GM13976 (cell line): ENCODE measurements around the gene TSR1.

Source experiments
- DNase-seq: peaks from one replicate; pipeline ENCODE4 v3.0.0; 2012; ENCODE audit warnings: low spot score
- in situ Hi-C: fragments of 300-500 bp; cut with MboI; formaldehyde crosslinking; loops from one replicate; pipeline ENCODE4 v1.12.0; 2022; ENCODE audit warnings: low sequenced_read_pairs, mixed read lengths, inconsistent platforms; ENCODE audit not compliant: unreplicated experiment
- TF ChIP-seq, protein P1 (sequence below): IDR thresholded peaks from 2 replicates; pipeline ENCODE4 v1.5.1; 2012; ENCODE audit warnings: borderline replicate concordance, mild to moderate bottlenecking; ENCODE audit not compliant: insufficient read depth; ENCODE audit errors: extremely low read depth, missing control alignments, control extremely low read depth

Gene TSR1

DNA sequence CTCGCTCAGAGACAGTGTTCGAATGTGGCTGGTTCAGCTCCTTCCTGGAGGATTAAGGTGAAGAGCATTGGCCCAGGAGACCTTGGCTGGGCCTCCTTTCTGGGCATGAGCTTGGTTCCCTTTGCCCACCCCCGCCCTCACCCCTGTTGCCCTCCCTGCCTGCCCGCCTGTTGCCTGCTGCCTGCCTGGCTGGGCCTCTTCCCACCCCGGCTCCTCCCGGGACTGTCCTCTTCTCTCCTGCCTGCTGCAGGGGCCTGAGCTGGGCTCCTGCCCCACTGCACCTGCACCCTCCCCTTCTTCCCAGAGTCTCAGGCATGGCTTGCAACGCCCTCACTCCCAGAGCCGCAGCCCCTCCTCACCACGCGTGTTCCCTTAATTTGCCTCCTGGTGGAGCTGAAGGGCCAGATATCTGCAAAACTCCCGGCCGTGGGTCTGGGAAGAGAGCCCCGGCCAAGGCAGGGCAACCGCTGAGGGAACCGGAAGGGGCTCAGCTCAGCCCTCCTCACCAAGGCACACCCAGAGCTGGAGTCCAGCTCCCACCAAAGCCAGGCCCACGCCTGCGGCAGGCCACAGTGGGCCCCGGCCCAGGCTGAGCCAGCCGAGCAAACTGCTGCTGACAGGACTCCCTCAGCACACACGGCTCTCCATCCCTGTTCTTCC lies 33.4 kb upstream of the TSR1 start:
- DNase-seq = no peak
- TF ChIP-seq, protein P1, sequence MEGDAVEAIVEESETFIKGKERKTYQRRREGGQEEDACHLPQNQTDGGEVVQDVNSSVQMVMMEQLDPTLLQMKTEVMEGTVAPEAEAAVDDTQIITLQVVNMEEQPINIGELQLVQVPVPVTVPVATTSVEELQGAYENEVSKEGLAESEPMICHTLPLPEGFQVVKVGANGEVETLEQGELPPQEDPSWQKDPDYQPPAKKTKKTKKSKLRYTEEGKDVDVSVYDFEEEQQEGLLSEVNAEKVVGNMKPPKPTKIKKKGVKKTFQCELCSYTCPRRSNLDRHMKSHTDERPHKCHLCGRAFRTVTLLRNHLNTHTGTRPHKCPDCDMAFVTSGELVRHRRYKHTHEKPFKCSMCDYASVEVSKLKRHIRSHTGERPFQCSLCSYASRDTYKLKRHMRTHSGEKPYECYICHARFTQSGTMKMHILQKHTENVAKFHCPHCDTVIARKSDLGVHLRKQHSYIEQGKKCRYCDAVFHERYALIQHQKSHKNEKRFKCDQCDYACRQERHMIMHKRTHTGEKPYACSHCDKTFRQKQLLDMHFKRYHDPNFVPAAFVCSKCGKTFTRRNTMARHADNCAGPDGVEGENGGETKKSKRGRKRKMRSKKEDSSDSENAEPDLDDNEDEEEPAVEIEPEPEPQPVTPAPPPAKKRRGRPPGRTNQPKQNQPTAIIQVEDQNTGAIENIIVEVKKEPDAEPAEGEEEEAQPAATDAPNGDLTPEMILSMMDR = no peak
- in situ Hi-C loops = no loop called here

DNA sequence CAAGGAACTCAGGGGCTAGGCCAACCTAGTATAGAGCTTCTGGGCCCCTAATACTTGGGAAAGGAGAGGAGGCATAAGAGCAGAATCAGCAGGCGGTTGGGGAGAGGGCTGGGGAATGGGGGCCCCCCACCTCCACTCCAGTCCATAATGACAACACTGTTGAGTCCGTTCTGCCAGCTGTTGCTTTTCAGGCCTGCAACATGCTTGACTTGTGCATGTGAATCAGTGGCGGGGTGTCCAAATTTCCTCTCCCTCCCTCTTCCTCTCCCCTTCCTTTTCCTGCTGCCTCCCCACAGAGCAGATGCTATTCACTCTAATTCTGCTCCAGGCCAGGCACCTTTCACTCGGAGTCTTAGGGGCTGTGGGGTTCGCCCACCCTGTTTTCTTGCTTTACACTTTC lies 32.8 kb upstream of the TSR1 start:
- DNase-seq = no peak
- TF ChIP-seq, protein P1 = no peak
- in situ Hi-C loops = no loop called here

DNA sequence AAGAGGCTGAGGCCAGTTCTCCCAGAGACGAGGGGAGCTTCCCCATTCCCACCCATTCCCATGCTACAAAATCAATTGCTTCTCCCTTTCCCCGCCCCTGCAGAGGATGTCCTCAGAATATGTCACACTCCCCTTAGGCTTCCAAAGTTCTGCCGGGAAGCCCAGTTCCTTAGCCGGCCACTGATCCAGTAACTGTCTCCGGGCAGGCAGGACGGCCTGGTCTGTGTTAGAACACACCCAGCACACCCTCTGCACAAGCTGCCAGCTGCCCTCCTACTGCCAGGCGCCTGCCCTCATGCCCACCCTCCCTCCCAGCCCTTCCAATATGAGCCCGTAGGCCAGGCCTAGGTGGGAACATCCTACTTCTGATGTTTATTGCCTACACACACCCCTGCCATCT lies 32.1 kb upstream of the TSR1 start:
- in situ Hi-C loops = no loop called here
- DNase-seq = no peak
- TF ChIP-seq, protein P1 = no peak

DNA sequence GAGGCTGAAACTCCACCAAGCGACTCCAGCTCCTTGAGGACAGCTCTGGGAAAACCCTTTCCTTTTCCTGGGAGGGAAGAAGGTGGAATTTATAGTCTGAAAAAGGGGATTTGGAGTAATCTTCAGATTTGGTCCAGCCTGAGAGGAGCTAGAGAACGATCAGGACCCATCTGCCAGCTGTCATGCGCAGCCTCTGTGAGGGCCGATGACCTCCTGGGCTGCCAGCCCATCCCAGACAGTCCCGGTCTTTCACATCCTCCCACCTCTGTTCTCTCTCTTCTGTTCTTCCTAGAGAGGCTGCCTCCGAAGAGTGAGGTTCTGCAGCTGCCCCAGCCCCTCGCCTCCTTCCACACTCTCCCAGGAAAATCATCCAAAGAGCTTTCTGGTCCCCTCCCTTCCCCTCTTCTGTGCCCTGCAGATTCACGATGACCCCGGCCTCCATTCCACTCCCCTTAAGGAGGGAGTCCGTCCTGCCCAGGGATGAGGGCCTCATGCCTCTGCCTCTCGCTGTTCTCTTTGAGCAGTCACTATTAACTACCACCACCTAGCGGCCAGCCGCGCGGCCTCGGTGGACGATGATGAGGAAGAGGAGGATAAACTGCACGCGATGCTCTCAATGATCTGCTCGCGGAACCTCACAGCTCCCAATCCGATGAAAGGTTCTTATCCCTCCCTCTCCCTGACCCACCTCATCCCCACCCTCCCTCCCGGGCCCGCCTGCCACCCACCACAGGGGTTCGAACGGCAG lies 30.7 kb upstream of the TSR1 start:
- in situ Hi-C loops = no loop called here
- TF ChIP-seq, protein P1 = no peak
- DNase-seq = no peak

DNA sequence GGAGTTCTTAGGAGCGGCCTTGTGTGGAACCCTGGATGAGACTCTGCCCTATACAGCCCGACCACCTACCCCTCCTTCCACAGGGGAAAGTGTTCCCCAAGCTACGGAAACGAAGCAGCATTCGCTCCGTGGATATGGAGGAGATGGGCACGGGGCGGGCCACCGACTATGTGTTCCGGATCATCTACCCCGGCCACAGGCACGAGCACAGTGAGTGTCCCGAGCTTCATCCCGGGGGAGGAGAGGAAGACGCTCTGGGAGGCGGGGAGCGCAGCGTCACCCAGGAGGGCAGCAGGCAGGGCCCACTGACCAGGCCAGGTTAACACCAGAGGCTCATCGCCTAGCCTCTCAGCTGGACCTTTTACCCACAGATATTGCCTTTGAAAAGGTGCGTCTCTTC lies 28.9 kb upstream of the TSR1 start:
- TF ChIP-seq, protein P1 = no peak
- DNase-seq = no peak
- in situ Hi-C loops = no loop called here

DNA sequence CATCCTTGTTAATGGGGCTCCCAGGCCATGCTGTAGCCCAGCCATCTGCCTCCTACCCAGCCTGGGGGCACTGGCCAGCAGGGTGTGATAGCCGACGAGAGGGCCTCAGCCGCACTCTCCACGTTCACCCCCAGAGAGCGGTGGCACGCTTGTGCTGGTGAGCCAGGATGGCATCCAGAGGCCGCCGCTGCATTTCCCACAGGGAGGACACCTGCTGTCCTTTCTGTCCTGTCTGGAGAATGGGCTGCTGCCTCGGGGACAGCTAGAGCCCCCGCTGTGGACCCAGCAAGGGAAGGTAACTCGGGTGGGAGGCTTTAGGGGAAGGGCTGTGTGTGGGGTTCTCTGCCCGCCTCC lies 28.5 kb upstream of the TSR1 start:
- DNase-seq = no peak
- TF ChIP-seq, protein P1 = no peak
- in situ Hi-C loops = no loop called here
